Ovary (tissue), 9 donors: ENCODE results near the gene SUN1. TPM values are rescaled to one million over a fixed set of nuclear protein-coding genes. Genes with fewer than 3 reads are reported as not detected.

Experiments
- DNase-seq, 5 donors: peaks; one replicate each; pipeline ENCODE4 v3.0.0-alpha.2; 2019 to 2020
- H3K27ac ChIP-seq, 2 donors: fragments of 200-600 bp; one replicate each; pipeline versions ENCODE4 v1.5.1 to v1.8.0; 2019 to 2022
- H3K27me3 ChIP-seq: fragments of 200-600 bp; one replicate; pipeline ENCODE4 v1.8.0; 2022
- H3K36me3 ChIP-seq: fragments of 200-600 bp; sonication (generic); one replicate; pipeline ENCODE4 v1.5.1; 2019
- H3K4me1 ChIP-seq: one replicate; pipeline ENCODE4 v1.8.1; 2013; ENCODE audit warnings: mild to moderate bottlenecking, moderate library complexity; ENCODE audit not compliant: insufficient read depth
- H3K4me3 ChIP-seq: fragments of 200-600 bp; sonication (generic); one replicate; pipeline ENCODE4 v1.5.1; 2017
- H3K9me3 ChIP-seq, 2 donors: fragments of 200-600 bp in 1 of 2; sonication (generic) in 1 of 2; one replicate each; pipeline versions ENCODE4 v1.5.1 to v1.8.1; 2013 to 2019; ENCODE audit warnings: mild to moderate bottlenecking in 1 of 2, moderate library complexity in 1 of 2
- CTCF ChIP-seq, 3 donors: fragments of 450-650 bp in 2 of 3; fragments of 200-600 bp in 1 of 3; IDR thresholded peaks; one replicate each; pipeline versions ENCODE4 v1.5.1 to v1.8.0; 2016 to 2022; ENCODE audit warnings: antibody characterized with exemption in 3 of 3, mild to moderate bottlenecking in 1 of 3
- EP300 ChIP-seq: sonication (generic); formaldehyde crosslinking; IDR thresholded peaks from one replicate; pipeline ENCODE4 v1.6.1; 2017; ENCODE audit warnings: antibody characterized with exemption
- POLR2A ChIP-seq: fragments of 450-650 bp; IDR thresholded peaks from one replicate; pipeline ENCODE4 v1.6.1; 2017; ENCODE audit warnings: antibody characterized with exemption, mild to moderate bottlenecking, moderate library complexity
- WGBS, 3 donors: extraction: QIAGEN DNeasy Blood & Tissue Kit in 1 of 3; methylation state at CpG; one replicate each; pipeline versions ENCODE4 v1.1.5 to v1.1.7; 2013 to 2017; 5-methylcytosine and 5-hydroxymethylcytosine counted together
- intact Hi-C, 4 donors: fragments of 100-400 bp; cut with DNase I; formaldehyde crosslinking; loops; one replicate each; pipeline versions ENCODE4 v1.11.0 to v1.15.1; 2022 to 2023
- polyA plus RNA-seq, 2 donors: library from polyadenylated mRNA; stranded (reverse); fragments of 200-250 nt in 1 of 2; fragments of 350-450 nt in 1 of 2; fragmentation: Illumina TruSeq in 1 of 2; extraction: RNeasy Lipid Tissue Mini Kit (QIAGEN cat#74804) in 1 of 2; gene quantifications; one replicate each; pipeline ENCODE4 v1.2.3, GENCODE V29; 2013 to 2014
- total RNA-seq, 7 donors: library from RNA; depleted of rRNA in 2 of 7; stranded (reverse); fragments of >200 nt in 2 of 7; fragmentation: NEBNext Ultra II Directional in 3 of 7; extraction: Animal tissue kit (Norgen Biotek cat#: 25700) in 3 of 7; gene quantifications; one replicate each; pipeline versions ENCODE4 v1.1.0 to v1.2.4, GENCODE V29; 2016 to 2023
- donor health status: DM: no; HTN: no; CAD: no; lungs with moderate emphysema.
- donor health status: DM: no; HTN: no; CAD: no.
- donor health status: Bipolar disorder and iron deficiency.
- donor health status: DM: yes; HTN: yes; CAD: no.
- donor health status: DM: no; HTN: no; CAD: no.
- donor health status: DM: yes; HTN: yes; CAD: no.

The SUN1 gene
- total and polyA plus RNA-seq, 9 donors: 100 to 196 (median 143) TPM

- 1% methylated on average over 60 to 88 of the region's 88 CpGs for WGBS, 3 donors
- Histone ChIP-seq H3K27ac (peak overlapping the region; percentile 67 to 79), H3K4me3 (peak overlapping the region; percentile 55), H3K27me3 (no peaks in the 10 kb centered on the region), H3K9me3 (no peaks in the 10 kb centered on the region), H3K4me1 (peaks cover 13% of the 10 kb centered on the region), H3K36me3 (no peaks in the 10 kb centered on the region)
- no peak for TF ChIP-seq EP300
- DNase-seq: peak in 3 of 5 donors; percentile 48 to 65 (median 57)
- intact Hi-C loops: no loop called here
Measured at GRCh38 chr7:816751-817671, 15.3 kb upstream of the SUN1 start.

GRCh38 chr7:818031-818699 is 14.1 kb upstream of the SUN1 start:
- Histone ChIP-seq H3K27me3 (no peaks in the 10 kb centered on the region), H3K4me3 (no peak overlapping the region), H3K27ac (no peak overlapping the region), H3K36me3 (no peaks in the 10 kb centered on the region), H3K9me3 (no peaks in the 10 kb centered on the region), H3K4me1 (peaks cover 12% of the 10 kb centered on the region)
- intact Hi-C loops: no loop called here
- WGBS, 3 donors: 76 to 83% (median 80%) methylated on average over 8 of the region's 8 CpGs
- peak in 2 of 5 donors; percentile 7 to 25 for DNase-seq
- no peak for TF ChIP-seq EP300
- TF ChIP-seq CTCF (IDR thresholded peaks at IDR 0.05): peak in 1 of 3 donors; percentile 18

- Histone ChIP-seq H3K4me1 (peaks cover 21% of the 10 kb centered on the region), H3K36me3 (no peaks in the 10 kb centered on the region), H3K27ac (no peak overlapping the region), H3K4me3 (no peak overlapping the region), H3K9me3 (no peaks in the 10 kb centered on the region), H3K27me3 (no peaks in the 10 kb centered on the region)
- WGBS, 3 donors: 94 to 97% (median 95%) methylated on average over 1 of the region's 1 CpG
- DNase-seq: no peak
- intact Hi-C loops: no loop called here
- TF ChIP-seq CTCF (IDR thresholded peaks at IDR 0.05): no peak
- TF ChIP-seq EP300: no peak
- TF ChIP-seq POLR2A: no peak
Measured at GRCh38 chr7:820341-820740, 11.9 kb upstream of the SUN1 start.

GRCh38 chr7:821688-822087 is 10.6 kb upstream of the SUN1 start:
- 64 to 72% (median 66%) methylated on average over 11 of the region's 11 CpGs for WGBS, 3 donors
- Histone ChIP-seq H3K4me3 (no peak overlapping the region), H3K36me3 (no peaks in the 10 kb centered on the region), H3K9me3 (no peaks in the 10 kb centered on the region), H3K27ac (no peak overlapping the region), H3K4me1 (peaks cover 23% of the 10 kb centered on the region), H3K27me3 (no peaks in the 10 kb centered on the region)
- DNase-seq: peak in 2 of 5 donors; percentile 22 to 26
- intact Hi-C loops: no loop called here
- TF ChIP-seq POLR2A (no peak), EP300 (no peak), CTCF (IDR thresholded peaks at IDR 0.05) (no peak)
